H9 (cell line): ENCODE data around the gene ZNG1B. TPM values are rescaled to one million over a fixed set of nuclear protein-coding genes. Genes with fewer than 3 reads are reported as not detected.
"Not testable (repeated sequence)": the region's sequence is repeated elsewhere in the genome, so short reads cannot be mapped to it uniquely, and the experiment has no call there.

Experiments used
- DNase-seq: peaks from one replicate; pipeline ENCODE4 v3.0.0-alpha.2; 2017
- H2AFZ ChIP-seq: one replicate; pipeline ENCODE4 v1.6.1; 2013; ENCODE audit warnings: mild to moderate bottlenecking, low read length, control low read depth, moderate library complexity
- H2AK5ac ChIP-seq: 2 replicates; pipeline ENCODE4 v1.6.1; 2013; ENCODE audit warnings: low read length, control low read depth, mixed read lengths; ENCODE audit not compliant: insufficient read length
- H2BK120ac ChIP-seq: one replicate; pipeline ENCODE4 v1.6.1; 2013; ENCODE audit warnings: low read depth, mild to moderate bottlenecking, low read length, control low read depth, inconsistent platforms; ENCODE audit not compliant: poor library complexity, severe bottlenecking
- H2BK12ac ChIP-seq: 2 replicates; pipeline ENCODE4 v1.6.1; 2013; ENCODE audit warnings: low read length, control low read depth, mixed read lengths, low read depth; ENCODE audit not compliant: insufficient read length
- H2BK15ac ChIP-seq: 2 replicates; pipeline ENCODE4 v1.6.1; 2013; ENCODE audit warnings: low read depth, low read length, control low read depth
- H2BK20ac ChIP-seq: one replicate; pipeline ENCODE4 v1.6.1; 2013; ENCODE audit warnings: low read depth, mild to moderate bottlenecking, low read length, control low read depth, inconsistent platforms; ENCODE audit not compliant: poor library complexity, severe bottlenecking
- H2BK5ac ChIP-seq: 2 replicates; pipeline ENCODE4 v1.6.1; 2013; ENCODE audit warnings: low read length, control low read depth, mixed read lengths; ENCODE audit not compliant: insufficient read length
- H3K14ac ChIP-seq: 2 replicates; pipeline ENCODE4 v1.6.1; 2013; ENCODE audit warnings: low read length, control low read depth; ENCODE audit not compliant: insufficient read depth
- H3K18ac ChIP-seq: 2 replicates; pipeline ENCODE4 v1.6.1; 2013; ENCODE audit warnings: low read depth, mild to moderate bottlenecking, mixed read lengths, low read length, control low read depth; ENCODE audit not compliant: insufficient read length
- H3K23ac ChIP-seq: 2 replicates; pipeline ENCODE4 v1.6.1; 2013; ENCODE audit warnings: low read length, control low read depth, mixed read lengths, low read depth; ENCODE audit not compliant: insufficient read length
- H3K23me2 ChIP-seq: 2 replicates; pipeline ENCODE4 v1.6.1; 2013; ENCODE audit warnings: low read depth, mild to moderate bottlenecking, mixed read lengths, low read length, control low read depth; ENCODE audit not compliant: insufficient read length, poor library complexity, severe bottlenecking
- H3K27ac ChIP-seq: 2 replicates; pipeline ENCODE4 v1.5.1; 2013; ENCODE audit warnings: low read length, control low read depth, mixed read lengths, low read depth; ENCODE audit not compliant: insufficient read length
- H3K27me3 ChIP-seq: 2 replicates; pipeline ENCODE4 v1.6.1; 2013; ENCODE audit warnings: low read length, control low read depth, inconsistent platforms; ENCODE audit not compliant: insufficient read depth
- H3K4ac ChIP-seq: 2 replicates; pipeline ENCODE4 v1.6.1; 2013; ENCODE audit warnings: low read depth, mild to moderate bottlenecking, control low read depth, inconsistent platforms, low read length, moderate library complexity
- H3K4me1 ChIP-seq: 2 replicates; pipeline ENCODE4 v1.6.1; 2013; ENCODE audit warnings: low read length, control low read depth, inconsistent platforms; ENCODE audit not compliant: insufficient read depth
- H3K4me2 ChIP-seq: 2 replicates; pipeline ENCODE4 v1.6.1; 2013; ENCODE audit warnings: low read length, control low read depth, mixed read lengths; ENCODE audit not compliant: insufficient read length, insufficient read depth
- H3K56ac ChIP-seq: 2 replicates; pipeline ENCODE4 v1.6.1; 2013; ENCODE audit warnings: low read depth, mild to moderate bottlenecking, mixed read lengths, low read length, control low read depth; ENCODE audit not compliant: insufficient read length
- H3K79me1 ChIP-seq: 2 replicates; pipeline ENCODE4 v1.6.1; 2013; ENCODE audit warnings: low read depth, mild to moderate bottlenecking, moderate library complexity, low read length, control low read depth, inconsistent platforms; ENCODE audit not compliant: insufficient read depth, poor library complexity, severe bottlenecking
- H3K79me2 ChIP-seq: 2 replicates; pipeline ENCODE4 v1.6.1; 2013; ENCODE audit warnings: low read length, control low read depth, inconsistent platforms; ENCODE audit not compliant: insufficient read depth
- H3K9ac ChIP-seq: 2 replicates; pipeline ENCODE4 v1.6.1; 2013; ENCODE audit warnings: low read length, control low read depth, mixed read lengths; ENCODE audit not compliant: insufficient read length; ENCODE audit errors: extremely low read depth
- H3K9me3 ChIP-seq: one replicate; pipeline ENCODE4 v1.6.1; 2013; ENCODE audit warnings: low read depth, low read length, inconsistent platforms; ENCODE audit not compliant: control insufficient read depth
- H3T11ph ChIP-seq: one replicate; pipeline ENCODE4 v1.6.1; 2013; ENCODE audit warnings: mild to moderate bottlenecking, low read length, control low read depth, inconsistent platforms
- H4K20me1 ChIP-seq: one replicate; pipeline ENCODE4 v1.6.1; 2013; ENCODE audit not compliant: control insufficient read depth, insufficient read length, insufficient read depth
- H4K5ac ChIP-seq: 2 replicates; pipeline ENCODE4 v1.6.1; 2013; ENCODE audit warnings: low read depth, mild to moderate bottlenecking, mixed read lengths, low read length, control low read depth; ENCODE audit not compliant: insufficient read length
- H4K8ac ChIP-seq: replicated peaks from 2 replicates; pipeline ENCODE4 v1.6.1; 2013; ENCODE audit warnings: low read length, control low read depth, mixed read lengths, low read depth; ENCODE audit not compliant: insufficient read length
- H4K91ac ChIP-seq: 2 replicates; pipeline ENCODE4 v1.6.1; 2013; ENCODE audit warnings: low read depth, mild to moderate bottlenecking, moderate library complexity, mixed read lengths, low read length, control low read depth; ENCODE audit not compliant: insufficient read length
- H3K27ac Mint-ChIP-seq, 3 experiments: 2 replicates in 2 of 3; 3 replicates in 1 of 3; pipeline ENCODE4 v1.8.0; 2020 to 2021; ENCODE audit warnings: mixed read lengths in 3 of 3, mild to moderate bottlenecking in 1 of 3, moderate library complexity in 1 of 3
- H3K27me3 Mint-ChIP-seq: 2 replicates; pipeline ENCODE4 v1.8.0; 2021; ENCODE audit warnings: low read depth, mild to moderate bottlenecking, moderate library complexity, mixed read lengths
- H3K36me3 Mint-ChIP-seq, 3 experiments: 2 replicates in 2 of 3; 3 replicates in 1 of 3; pipeline ENCODE4 v1.8.0; 2020 to 2021; ENCODE audit warnings: low read depth in 3 of 3, mixed read lengths in 3 of 3; ENCODE audit not compliant: insufficient read depth in 1 of 3
- H3K4me1 Mint-ChIP-seq, 2 experiments: 2 replicates each; pipeline ENCODE4 v1.8.0; 2020; ENCODE audit warnings: mixed read lengths in 2 of 2
- H3K4me3 Mint-ChIP-seq, 2 experiments: 2 replicates in 1 of 2; 3 replicates in 1 of 2; pipeline ENCODE4 v1.8.0; 2020 to 2021; ENCODE audit warnings: mild to moderate bottlenecking in 2 of 2, mixed read lengths in 2 of 2, moderate library complexity in 1 of 2
- H3K9me3 Mint-ChIP-seq, 2 experiments: 2 replicates in 1 of 2; 3 replicates in 1 of 2; pipeline ENCODE4 v1.8.0; 2020; ENCODE audit warnings: mild to moderate bottlenecking in 2 of 2, mixed read lengths in 2 of 2, moderate library complexity in 1 of 2
- WGBS: extraction: QIAGEN DNeasy Blood & Tissue Kit; methylation state at CpG from one replicate; pipeline ENCODE4 v1.1.7; 2013; ENCODE audit warnings: missing lambda C conversion rate, low lambda C conversion rate, mixed read lengths; ENCODE audit not compliant: insufficient read length; ENCODE audit errors: extremely low coverage; 5-methylcytosine and 5-hydroxymethylcytosine counted together
- total RNA-seq: library from RNA; stranded (reverse); gene quantifications from 2 replicates; pipeline ENCODE4 v1.2.1, GENCODE V29; 2021

ZNG1B gene
- total RNA-seq, 1 experiment from 2014 or later, result 41.7 TPM

DNA sequence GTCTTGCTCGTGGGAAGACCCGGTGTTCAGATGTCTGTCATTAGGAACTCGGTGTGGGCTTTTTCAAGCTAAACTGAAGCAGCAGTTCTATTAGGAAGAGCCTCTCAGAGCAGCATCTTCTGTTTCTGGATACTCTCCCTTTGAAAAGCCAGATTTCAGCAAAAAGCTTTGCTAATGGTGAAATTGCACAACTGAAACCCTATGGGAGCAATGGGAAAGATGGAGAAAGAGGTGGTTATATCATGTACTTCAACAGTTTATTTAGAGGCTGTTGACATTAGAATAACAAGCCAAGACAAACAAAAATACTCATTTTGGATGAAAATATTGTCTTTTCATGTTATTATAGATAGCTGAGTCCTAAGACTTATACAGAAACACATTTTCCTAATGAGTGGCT lies 91.4 kb downstream of the ZNG1B start:
- not testable (repeated sequence) for H2BK5ac ChIP-seq, H4K5ac ChIP-seq, H3K79me2 ChIP-seq, H3T11ph ChIP-seq, H3K9ac ChIP-seq, DNase-seq, H4K91ac ChIP-seq, H3K27ac ChIP-seq, H3K27ac Mint-ChIP-seq, H2BK15ac ChIP-seq, H3K4me1 ChIP-seq, H3K36me3 Mint-ChIP-seq, H4K20me1 ChIP-seq, H3K18ac ChIP-seq, H3K79me1 ChIP-seq, H2AK5ac ChIP-seq, H2AFZ ChIP-seq, H3K9me3 ChIP-seq, H3K23ac ChIP-seq, H3K4me2 ChIP-seq, H3K9me3 Mint-ChIP-seq, H3K23me2 ChIP-seq, H3K56ac ChIP-seq, H3K27me3 ChIP-seq, H3K4ac ChIP-seq, H4K8ac ChIP-seq, H2BK120ac ChIP-seq, H3K4me1 Mint-ChIP-seq, H2BK20ac ChIP-seq, H2BK12ac ChIP-seq, H3K14ac ChIP-seq, H3K4me3 Mint-ChIP-seq
- peaks cover 21% of the 10 kb centered on the region for H3K27me3 Mint-ChIP-seq
- no CpG with 5 or more reads among the region's 3 CpGs for WGBS

DNA sequence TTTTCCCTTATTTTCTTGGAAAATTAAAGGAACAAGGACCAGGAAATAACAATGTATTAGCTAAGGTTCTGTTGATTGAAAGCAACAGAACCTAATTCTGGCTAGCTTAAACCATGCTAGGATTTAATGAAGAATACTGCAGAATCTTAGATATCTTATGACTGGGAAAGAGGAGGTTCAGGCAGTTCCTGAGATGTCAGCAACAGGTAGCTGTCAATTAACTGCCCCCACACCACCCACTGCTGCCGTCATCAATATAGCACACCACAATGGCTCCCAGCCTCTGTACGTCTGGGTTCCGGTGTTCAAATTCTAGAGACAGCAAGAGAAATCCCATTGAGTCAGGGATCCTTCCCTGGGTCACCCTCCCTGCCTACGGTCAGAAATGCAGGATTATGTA lies 95.5 kb downstream of the ZNG1B start:
- H3K27me3 Mint-ChIP-seq, result peaks cover 21% of the 10 kb centered on the region
- H2AFZ ChIP-seq, H3K9ac ChIP-seq, H3K4me1 Mint-ChIP-seq, H2AK5ac ChIP-seq, H3K36me3 Mint-ChIP-seq, H2BK5ac ChIP-seq, H4K8ac ChIP-seq, H3K4ac ChIP-seq, H3K79me1 ChIP-seq, H3K56ac ChIP-seq, H3K4me3 Mint-ChIP-seq, H4K5ac ChIP-seq, H2BK120ac ChIP-seq, H4K20me1 ChIP-seq, H4K91ac ChIP-seq, H3K14ac ChIP-seq, H2BK20ac ChIP-seq, H3K18ac ChIP-seq, H3K27me3 ChIP-seq, H3K4me2 ChIP-seq, H2BK15ac ChIP-seq, H3T11ph ChIP-seq, H2BK12ac ChIP-seq, H3K9me3 ChIP-seq, H3K27ac ChIP-seq, H3K23ac ChIP-seq, H3K23me2 ChIP-seq, H3K9me3 Mint-ChIP-seq, H3K27ac Mint-ChIP-seq, H3K79me2 ChIP-seq, DNase-seq, H3K4me1 ChIP-seq: not testable (repeated sequence)
- no CpG with 5 or more reads among the region's 4 CpGs for WGBS
